MM.1S (cell line): ENCODE results near the gene FOXN4.

Experiments used
- DNase-seq: peaks from one replicate; pipeline ENCODE4 v3.0.0-alpha.2; 2015
- H2AFZ ChIP-seq: fragments of 300-600 bp; sonication (generic); 2 replicates; pipeline ENCODE4 v1.6.0; 2016; ENCODE audit warnings: antibody characterized with exemption, low read length
- H3F3A ChIP-seq: fragments of 300-600 bp; sonication (generic); 2 replicates; pipeline ENCODE4 v1.6.1; 2016; ENCODE audit warnings: mild to moderate bottlenecking, antibody characterized with exemption, low read length, moderate library complexity, mixed read lengths; ENCODE audit not compliant: insufficient read depth
- H3K27ac ChIP-seq: fragments of 300-600 bp; sonication (generic); 2 replicates; pipeline ENCODE4 v1.5.1; 2016; ENCODE audit warnings: mild to moderate bottlenecking, low read length
- H3K27me3 ChIP-seq: fragments of 300-600 bp; sonication (generic); replicated peaks from 2 replicates; pipeline ENCODE4 v1.6.0; 2016; ENCODE audit warnings: low read length; ENCODE audit not compliant: insufficient read depth
- H3K36me3 ChIP-seq: fragments of 300-600 bp; sonication (generic); replicated peaks from 2 replicates; pipeline ENCODE4 v1.6.1; 2016; ENCODE audit warnings: mild to moderate bottlenecking, low read length, mixed read lengths; ENCODE audit not compliant: insufficient read depth
- H3K4me1 ChIP-seq: fragments of 300-600 bp; sonication (generic); 2 replicates; pipeline ENCODE4 v1.6.1; 2016; ENCODE audit warnings: low read length, mixed read lengths
- H3K4me2 ChIP-seq: fragments of 300-600 bp; sonication (generic); 2 replicates; pipeline ENCODE4 v1.6.0; 2016; ENCODE audit warnings: low read depth, low read length
- H3K4me3 ChIP-seq: fragments of 300-600 bp; sonication (generic); 2 replicates; pipeline ENCODE4 v1.5.1; 2016; ENCODE audit warnings: low read length, mixed read lengths
- H3K79me2 ChIP-seq: fragments of 300-600 bp; sonication (generic); 2 replicates; pipeline ENCODE4 v1.6.1; 2016; ENCODE audit warnings: mixed run types, low read length, mixed read lengths
- H3K9ac ChIP-seq: fragments of 300-600 bp; sonication (generic); 2 replicates; pipeline ENCODE4 v1.6.1; 2016; ENCODE audit warnings: low read length, mixed read lengths
- H3K9me2 ChIP-seq: fragments of 300-600 bp; sonication (generic); replicated peaks from 2 replicates; pipeline ENCODE4 v1.6.1; 2016; ENCODE audit warnings: mild to moderate bottlenecking, low read length, mixed read lengths; ENCODE audit not compliant: insufficient read depth
- H3K9me3 ChIP-seq: fragments of 300-600 bp; sonication (generic); replicated peaks from 2 replicates; pipeline ENCODE4 v1.6.1; 2016; ENCODE audit warnings: mild to moderate bottlenecking, low read length, mixed read lengths; ENCODE audit not compliant: insufficient read depth
- H4K20me1 ChIP-seq: fragments of 300-600 bp; sonication (generic); 2 replicates; pipeline ENCODE4 v1.6.1; 2016; ENCODE audit warnings: mild to moderate bottlenecking, low read length, moderate library complexity, mixed read lengths; ENCODE audit not compliant: insufficient read depth
- CTCF ChIP-seq: fragments of 300-600 bp; sonication (generic); IDR thresholded peaks from 2 replicates; pipeline ENCODE4 v1.5.1; 2016; ENCODE audit warnings: antibody characterized with exemption, low read length, mixed read lengths
- EZH2 ChIP-seq: fragments of 300-600 bp; sonication (generic); optimal IDR thresholded peaks from 2 replicates; pipeline ENCODE3; 2017; ENCODE audit warnings: low read depth, mild to moderate bottlenecking, antibody characterized with exemption, low read length, mixed read lengths
- EZH2phosphoT487 ChIP-seq: fragments of 300-600 bp; sonication (generic); IDR thresholded peaks from 2 replicates; pipeline ENCODE4 v1.6.1; 2018; ENCODE audit warnings: antibody characterized with exemption, low read length

Gene FOXN4

GRCh38 chr12:109346920-109347319, 37.8 kb upstream of the FOXN4 start:
- Histone ChIP-seq H3K9me2 (no peaks in the 10 kb centered on the region), H2AFZ (0 out of 2 replicates have a peak overlapping the region, but pooled peaks have one; percentile 21), H4K20me1 (no peaks in the 10 kb centered on the region), H3K4me1 (no peaks in the 10 kb centered on the region), H3K9me3 (no peaks in the 10 kb centered on the region), H3K9ac (no peak overlapping the region), H3K27ac (no peak overlapping the region), H3K4me2 (no peak overlapping the region), H3K36me3 (no peaks in the 10 kb centered on the region), H3F3A (no peaks in the 10 kb centered on the region), H3K79me2 (no peaks in the 10 kb centered on the region), H3K27me3 (no peaks in the 10 kb centered on the region), H3K4me3 (no peak overlapping the region)
- no peak for DNase-seq
- no peak for TF ChIP-seq EZH2
- peak; percentile 21 for TF ChIP-seq CTCF
- TF ChIP-seq EZH2phosphoT487: no peak

- Histone ChIP-seq H3K36me3 (no peaks in the 10 kb centered on the region), H3K27ac (no peak overlapping the region), H3K9ac (no peak overlapping the region), H2AFZ (no peak overlapping the region), H3K4me3 (no peak overlapping the region), H3K9me3 (no peaks in the 10 kb centered on the region), H3K27me3 (no peaks in the 10 kb centered on the region), H4K20me1 (no peaks in the 10 kb centered on the region), H3F3A (no peaks in the 10 kb centered on the region), H3K4me2 (no peak overlapping the region), H3K4me1 (no peaks in the 10 kb centered on the region), H3K9me2 (no peaks in the 10 kb centered on the region), H3K79me2 (no peaks in the 10 kb centered on the region)
- TF ChIP-seq CTCF (no peak), EZH2 (no peak), EZH2phosphoT487 (no peak)
- DNase-seq: no peak
Observed at GRCh38 chr12:109345428-109345827, 36.3 kb upstream of the FOXN4 start.

GRCh38 chr12:109343677-109344076, 34.6 kb upstream of the FOXN4 start:
- Histone ChIP-seq H3K79me2 (no peaks in the 10 kb centered on the region), H3K36me3 (no peaks in the 10 kb centered on the region), H3K9me2 (no peaks in the 10 kb centered on the region), H3K9me3 (no peaks in the 10 kb centered on the region), H3K4me2 (no peak overlapping the region), H3K27ac (no peak overlapping the region), H2AFZ (no peak overlapping the region), H3K9ac (no peak overlapping the region), H3K4me3 (no peak overlapping the region), H3F3A (no peaks in the 10 kb centered on the region), H3K4me1 (no peaks in the 10 kb centered on the region), H4K20me1 (no peaks in the 10 kb centered on the region), H3K27me3 (no peaks in the 10 kb centered on the region)
- TF ChIP-seq EZH2: no peak
- no peak for TF ChIP-seq EZH2phosphoT487
- no peak for TF ChIP-seq CTCF
- no peak for DNase-seq
